Measurements from ENCODE around the gene CFAP161.

Gene CFAP161, protein sequence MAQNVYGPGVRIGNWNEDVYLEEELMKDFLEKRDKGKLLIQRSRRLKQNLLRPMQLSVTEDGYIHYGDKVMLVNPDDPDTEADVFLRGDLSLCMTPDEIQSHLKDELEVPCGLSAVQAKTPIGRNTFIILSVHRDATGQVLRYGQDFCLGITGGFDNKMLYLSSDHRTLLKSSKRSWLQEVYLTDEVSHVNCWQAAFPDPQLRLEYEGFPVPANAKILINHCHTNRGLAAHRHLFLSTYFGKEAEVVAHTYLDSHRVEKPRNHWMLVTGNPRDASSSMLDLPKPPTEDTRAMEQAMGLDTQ

DNA sequence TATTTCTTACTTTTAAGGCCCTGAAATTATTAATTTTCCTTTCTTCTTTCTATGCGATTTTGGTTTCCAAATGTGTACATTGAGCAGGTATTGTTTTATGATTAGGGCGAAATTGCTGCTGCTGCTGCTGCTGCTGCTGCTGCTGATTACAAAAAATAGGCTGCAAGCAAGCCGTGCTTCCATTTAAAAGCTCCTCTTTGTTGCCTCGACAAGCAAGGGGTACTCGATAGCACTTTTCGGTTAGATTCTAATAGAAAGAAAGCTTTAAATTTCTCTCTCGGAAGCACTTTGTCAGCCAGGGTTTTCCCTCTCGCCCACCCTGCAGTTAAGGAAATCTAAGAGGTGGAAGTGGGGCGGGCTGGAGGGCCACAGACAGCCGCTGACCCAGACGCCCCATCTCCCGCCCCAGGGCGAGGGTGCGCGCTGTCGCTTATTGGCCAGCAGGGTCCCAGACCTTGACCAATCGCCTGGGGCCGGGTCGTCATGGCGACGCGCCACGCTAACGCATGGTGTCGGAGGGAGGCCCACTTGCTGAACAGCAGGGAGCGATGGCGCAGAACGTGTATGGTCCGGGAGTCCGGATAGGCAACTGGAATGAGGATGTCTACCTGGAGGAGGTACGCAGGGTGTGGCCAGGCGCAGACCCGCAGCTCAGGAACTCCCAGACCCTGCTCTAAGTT lies at the start of gene CFAP161:
Gene CFAP161 (plus strand): TSS at position 489 of the 680 bp plus-strand sequence. CDS start 60 bp downstream, at position 549.
- DNase-seq: peak; percentile 93

DNA sequence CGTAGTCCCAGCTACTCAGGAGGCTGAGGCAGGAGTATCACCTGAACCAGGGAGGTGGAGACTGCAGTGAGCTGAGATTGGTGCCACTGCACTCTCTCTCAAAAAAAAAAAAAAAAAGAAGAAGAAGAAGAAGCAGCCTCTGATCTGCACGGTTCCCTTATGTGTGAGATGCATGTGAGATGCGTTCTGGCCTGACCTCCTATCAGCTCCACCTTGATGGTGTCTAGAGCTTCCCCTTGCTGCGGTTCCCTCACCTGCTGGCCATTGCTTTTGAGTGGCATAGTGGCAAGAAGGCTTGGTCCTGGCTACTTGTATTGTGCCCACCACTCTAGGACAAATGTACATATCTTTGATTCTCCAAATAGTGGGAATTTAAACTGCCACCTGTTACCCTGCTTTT lies 49.4 kb upstream of the CFAP161 start:
- no peak for DNase-seq

DNA sequence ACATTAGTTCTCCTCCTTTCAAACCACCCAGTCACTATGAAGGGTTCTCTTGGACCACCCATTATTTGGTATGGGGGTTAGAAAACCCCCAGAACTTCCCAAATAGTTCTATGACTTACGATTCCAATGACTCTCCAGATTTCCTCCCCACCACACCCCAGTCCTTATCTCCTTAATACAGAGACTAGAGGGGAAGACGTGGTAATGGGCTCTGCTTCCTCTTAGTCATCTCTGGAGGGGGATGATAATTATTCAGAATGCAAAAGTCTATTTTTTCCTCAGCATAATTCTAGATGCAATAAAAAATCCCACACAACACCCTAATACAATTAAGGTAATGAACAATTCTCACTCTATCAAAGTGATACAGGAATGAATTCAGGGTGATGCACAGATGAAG lies 48.9 kb upstream of the CFAP161 start:
- no peak for DNase-seq

DNA sequence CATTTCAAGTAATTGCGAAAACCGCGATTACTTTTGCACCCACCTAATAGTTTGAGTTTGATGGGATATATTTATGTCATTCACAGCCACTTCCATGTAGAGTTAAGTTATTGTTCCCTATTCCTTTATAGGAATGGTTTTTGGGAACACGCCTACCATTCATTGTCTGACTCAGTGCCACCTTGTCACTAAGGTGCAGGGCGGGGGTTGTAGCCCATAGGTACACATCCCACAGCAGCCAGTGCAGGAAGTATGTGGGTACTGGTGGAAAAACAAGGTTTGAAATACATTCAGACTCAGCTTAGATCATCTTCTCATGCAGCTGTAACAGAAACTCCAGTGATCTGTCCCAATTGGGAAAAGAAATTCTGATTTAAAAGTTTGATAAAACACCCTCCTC lies 48.2 kb upstream of the CFAP161 start:
- DNase-seq: no peak

DNA sequence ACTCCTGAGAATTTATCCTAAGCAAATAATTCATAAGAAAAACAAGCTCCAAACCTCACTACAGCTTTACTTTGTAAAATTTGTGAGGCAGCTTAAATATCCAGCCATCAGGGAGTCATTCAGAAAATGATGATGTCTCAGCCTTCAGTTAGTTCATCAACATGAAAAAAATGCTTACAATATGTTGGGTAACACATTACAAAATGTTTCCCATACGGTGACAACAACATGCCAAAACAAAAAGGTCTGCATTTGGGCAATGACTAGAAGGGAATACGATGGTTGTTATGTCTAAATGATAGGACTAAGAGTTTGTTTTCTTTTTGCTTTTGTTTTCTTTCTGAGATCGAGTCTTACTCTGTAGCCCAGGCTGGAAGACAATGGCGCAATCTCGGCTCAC lies 47.0 kb upstream of the CFAP161 start:
- no peak for DNase-seq

DNA sequence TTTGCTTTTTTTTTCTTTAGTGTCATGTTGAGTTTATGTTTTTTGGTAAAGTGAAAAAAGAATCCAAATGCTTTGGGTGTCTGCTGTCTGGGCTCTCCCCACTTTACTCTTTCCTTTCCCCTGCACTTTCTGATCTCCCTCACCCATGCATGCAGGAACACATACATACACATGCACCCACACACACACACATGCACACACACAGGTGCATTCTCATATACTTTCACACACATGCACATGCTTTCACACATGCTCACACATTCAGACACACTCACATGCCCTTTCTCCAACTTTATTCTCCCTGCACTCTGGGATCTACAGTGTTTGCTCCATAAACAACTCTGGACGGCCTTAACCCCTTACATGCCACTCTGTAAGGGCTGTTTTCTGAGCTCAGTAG lies 46.4 kb upstream of the CFAP161 start:
- no peak for DNase-seq

DNA sequence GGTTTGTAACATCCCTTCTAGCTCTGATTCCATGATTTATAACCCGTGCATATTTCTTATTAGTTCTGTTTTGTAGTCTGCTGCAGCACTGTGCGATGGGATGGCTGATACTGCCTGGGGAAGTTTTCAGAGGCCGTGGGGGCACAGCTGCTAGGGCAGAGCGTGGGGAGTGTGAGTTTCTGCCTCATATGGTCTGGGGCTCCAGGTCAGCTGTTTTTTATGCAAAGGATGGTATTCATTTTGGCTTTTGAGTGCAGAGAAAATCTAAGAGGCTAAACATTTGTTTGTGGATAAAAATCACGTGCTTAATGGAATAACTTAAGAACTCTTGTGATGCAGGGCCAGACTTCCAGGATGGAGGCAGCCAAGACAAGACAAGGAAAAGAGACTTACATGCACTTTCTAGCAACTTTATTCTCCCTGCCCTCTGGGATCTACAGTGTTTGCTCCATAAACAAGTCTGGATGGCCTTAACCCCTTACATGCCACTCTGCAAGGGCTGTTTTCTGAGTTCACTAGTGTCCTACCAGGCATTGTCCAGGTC lies 45.5 kb upstream of the CFAP161 start:
- DNase-seq: no peak

DNA sequence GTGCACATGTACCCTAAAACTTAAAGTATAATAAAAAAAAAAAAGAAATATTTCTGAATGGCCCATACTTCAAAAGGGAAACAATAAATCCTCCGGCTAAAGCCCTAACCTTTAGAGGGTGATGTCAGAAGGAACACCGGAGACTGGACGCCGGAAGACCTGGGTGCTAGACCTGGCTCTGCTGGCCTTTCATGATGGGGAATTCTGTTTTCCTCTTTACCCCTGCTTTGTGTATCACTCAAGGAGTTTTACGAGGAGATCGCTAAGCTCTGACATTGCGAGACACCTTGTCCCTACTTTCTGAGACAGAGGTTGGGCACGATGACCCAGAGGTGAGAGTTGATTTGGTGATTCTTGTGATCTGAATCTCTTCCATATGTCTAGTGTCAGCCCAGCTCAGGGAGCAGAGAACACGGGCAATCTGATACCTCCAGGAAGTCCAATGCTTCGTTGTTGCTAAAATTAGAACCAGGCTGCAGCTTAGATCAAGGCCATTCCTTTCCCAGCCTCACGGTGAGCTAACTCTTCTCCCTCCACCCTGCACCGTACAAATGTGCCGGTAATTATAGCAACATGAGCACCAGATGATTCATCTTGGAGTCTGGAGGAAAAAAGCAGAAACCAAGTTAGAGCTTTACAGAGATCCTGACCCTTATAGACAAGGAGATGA lies 42.0 kb upstream of the CFAP161 start:
- peak; percentile 66 for DNase-seq

DNA sequence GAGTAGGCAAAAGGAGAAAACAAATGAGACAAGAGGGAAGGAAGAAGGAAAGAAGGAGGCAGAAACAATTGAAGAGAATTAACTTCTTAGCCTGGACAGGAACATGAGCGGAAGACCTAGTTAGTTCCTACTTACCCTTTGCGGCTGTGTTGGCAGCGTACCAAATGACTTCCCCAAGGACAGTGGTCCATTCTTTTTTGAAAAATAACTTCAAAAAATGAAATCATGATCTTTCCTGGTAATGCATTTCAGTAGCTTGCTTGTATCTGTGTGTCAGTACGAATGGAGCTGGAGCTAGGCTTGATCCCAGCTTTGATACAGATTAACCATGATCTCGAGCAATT lies 41.5 kb upstream of the CFAP161 start:
- peak; percentile 35 for DNase-seq

DNA sequence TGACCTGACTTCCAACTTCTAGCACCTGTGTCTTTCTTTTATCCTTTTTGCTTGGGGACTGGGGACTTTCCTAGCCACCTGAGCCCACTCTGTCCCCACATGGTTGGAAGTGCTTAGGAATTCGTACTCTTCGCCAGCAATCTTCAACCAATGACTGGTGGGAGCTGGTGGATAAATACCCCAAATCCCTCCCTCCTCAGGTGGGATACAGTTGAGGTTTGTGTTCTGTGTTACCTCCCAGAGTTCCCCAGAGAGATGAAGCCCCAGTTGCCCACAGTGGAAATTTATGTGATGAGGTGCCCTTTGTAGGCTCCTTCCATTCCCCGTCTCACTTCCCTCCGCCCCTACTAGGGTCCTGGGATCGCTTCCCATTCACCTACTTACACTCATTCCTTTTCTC lies 40.1 kb upstream of the CFAP161 start:
- no peak for DNase-seq

DNA sequence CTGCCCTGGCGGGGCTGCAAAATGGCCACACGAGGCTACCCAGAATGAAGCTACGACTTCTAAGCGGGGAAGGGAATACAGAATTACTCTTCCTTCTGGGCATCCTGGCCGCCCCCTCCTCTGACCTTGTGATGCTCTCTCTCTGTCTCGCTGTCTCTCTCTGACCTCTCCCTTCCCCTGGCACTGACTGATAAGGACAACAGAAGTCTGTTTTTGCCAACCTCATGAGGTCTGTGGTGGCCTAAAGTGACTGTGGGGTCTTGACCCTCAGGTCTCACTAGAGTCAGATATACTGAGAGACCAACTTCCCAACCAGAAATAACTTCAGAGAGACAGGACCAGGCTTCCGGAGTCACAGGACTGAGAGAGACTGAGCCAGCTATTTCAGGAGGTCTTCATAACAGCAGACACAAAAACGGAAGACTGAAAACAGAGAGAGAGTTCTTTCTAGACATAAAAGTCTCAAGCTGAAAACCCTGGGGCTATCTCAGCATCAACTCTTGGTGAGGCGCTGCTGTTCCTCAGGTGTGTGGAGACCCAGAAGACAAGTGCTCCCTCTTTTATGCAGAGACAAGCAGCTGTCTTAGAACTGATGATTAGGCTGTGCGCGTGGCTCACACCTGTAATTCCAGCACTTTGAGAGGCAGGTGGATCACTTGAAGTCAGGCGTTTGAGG lies 38.2 kb upstream of the CFAP161 start:
- DNase-seq: no peak

DNA sequence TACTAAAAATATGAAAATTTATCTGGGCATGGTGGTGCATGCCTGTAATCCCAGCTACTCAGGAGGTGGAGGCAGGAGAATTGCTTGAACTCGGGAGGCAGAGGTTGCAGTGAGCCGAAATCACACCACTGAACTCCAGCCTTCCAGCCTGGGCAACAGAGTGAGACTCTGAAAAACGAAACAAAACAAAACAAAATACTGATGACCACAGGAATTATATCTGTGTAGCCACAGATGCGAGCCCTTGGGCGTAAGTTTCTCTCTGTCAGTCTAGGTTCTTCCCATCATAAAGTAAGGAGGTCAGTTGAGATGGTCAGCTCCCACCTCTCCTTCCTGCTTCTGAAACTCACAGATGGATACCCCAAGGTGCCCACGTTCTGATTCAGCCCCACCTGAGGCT lies 37.7 kb upstream of the CFAP161 start:
- no peak for DNase-seq

DNA sequence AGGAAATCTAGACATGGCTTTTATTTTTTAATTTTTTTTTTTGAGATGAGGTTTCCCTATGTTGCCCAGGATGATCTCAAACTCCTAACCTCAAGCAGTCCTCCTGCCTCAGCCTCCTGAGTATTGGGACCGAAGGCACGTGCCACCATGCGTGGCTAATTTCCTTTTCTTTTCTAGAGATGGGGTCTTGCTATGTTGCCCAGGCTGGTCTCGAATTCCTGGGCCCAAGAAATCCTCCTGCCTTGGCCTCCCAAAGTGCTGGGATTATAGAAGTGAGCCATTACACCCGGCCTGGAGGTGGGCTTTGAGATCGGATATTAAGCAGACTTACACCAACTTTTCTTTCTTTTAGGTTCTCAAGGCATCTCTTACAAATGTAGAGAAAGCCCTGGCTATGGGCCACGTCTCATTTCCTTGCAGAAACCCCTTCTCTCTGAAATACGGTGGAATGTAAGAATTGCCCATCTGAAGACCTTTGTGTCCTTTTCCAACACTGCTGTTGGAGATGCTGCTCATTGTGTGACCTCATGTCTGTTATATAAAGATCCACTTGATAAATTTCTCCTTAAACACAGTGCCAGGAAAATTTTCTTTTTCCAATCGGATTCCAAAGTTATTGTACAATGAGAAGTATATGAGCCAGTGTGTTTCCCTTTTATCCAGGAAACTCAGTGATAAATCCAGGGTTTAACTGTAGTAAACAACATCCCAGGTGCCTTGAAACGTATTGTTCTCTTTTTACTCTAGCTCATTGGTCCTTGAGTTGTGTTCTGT lies 36.8 kb upstream of the CFAP161 start:
- DNase-seq: no peak

DNA sequence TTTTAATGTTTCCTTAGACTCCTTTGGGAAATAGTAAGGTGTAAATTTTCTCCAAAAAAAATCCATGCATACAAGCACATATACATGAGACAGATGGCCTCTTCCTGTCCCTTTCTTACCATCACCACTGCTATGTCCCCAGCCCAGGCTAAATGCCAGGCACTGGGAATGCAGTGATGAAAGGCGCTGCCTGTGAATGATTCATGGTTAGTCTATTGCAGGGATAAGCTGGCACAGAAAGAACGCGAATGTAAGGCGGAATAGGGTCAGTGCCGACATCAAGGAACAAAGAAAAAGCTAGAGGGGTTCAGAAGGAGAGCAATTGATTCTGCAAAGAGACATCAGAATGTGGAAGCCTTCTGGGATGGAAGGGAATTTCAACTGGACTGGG lies 36.2 kb upstream of the CFAP161 start:
- no peak for DNase-seq

DNA sequence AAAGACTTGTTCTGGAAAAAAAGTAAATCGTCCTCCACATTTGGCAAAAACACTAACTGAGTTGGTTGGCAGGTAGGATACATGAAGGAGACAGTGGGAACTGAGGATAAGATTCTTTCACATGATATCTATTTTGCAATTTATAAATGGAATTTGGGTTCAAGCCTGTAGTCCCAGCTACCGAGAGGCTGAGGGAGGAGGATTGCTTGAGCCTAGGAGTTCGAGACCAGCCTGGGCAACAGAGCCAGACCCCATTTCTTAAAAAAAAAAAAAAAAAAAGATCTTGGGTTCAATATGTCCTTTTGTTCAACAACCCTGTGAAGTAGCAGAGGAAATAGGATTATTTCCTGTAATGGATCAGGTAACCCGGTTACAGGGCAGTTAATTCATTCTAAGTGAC lies 35.7 kb upstream of the CFAP161 start:
- DNase-seq: no peak

DNA sequence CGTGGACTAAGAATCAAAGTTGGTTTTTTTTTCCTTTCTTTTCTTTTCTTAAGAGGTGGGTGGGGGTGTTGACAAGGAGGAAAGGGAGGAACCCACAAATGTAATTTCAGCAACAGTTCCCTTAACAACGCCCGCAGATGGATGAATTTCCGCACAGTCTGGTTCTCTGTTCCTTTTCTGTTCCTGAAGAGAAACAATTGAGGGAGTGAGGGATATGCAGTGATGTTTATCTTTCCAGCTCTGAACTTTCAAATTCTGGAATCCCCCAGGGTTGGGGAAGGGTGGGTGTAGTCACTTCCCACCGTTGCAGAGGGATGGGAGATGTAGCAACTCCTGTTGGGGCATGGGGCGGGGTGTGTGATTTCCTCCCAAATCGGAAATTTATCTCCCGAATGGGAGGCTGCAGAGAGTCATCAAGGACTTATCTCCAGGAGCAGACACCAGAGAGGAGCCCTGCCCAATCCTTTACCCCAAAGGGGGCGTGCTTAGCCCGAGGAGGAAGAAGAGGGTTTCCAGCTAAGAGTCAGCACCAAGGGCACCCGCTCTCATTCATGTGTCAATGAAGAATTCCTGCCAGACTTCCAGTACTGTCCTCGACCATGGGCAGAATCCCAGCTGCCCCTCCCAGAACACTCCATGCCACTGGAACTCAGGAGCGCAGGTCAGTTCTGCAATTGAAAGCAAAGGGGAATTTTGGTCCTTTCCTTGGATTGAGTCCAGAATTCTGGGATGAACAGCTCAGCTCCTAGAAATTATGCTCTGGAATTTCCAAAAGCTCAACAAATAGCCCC lies 35.0 kb upstream of the CFAP161 start:
- DNase-seq: no peak

DNA sequence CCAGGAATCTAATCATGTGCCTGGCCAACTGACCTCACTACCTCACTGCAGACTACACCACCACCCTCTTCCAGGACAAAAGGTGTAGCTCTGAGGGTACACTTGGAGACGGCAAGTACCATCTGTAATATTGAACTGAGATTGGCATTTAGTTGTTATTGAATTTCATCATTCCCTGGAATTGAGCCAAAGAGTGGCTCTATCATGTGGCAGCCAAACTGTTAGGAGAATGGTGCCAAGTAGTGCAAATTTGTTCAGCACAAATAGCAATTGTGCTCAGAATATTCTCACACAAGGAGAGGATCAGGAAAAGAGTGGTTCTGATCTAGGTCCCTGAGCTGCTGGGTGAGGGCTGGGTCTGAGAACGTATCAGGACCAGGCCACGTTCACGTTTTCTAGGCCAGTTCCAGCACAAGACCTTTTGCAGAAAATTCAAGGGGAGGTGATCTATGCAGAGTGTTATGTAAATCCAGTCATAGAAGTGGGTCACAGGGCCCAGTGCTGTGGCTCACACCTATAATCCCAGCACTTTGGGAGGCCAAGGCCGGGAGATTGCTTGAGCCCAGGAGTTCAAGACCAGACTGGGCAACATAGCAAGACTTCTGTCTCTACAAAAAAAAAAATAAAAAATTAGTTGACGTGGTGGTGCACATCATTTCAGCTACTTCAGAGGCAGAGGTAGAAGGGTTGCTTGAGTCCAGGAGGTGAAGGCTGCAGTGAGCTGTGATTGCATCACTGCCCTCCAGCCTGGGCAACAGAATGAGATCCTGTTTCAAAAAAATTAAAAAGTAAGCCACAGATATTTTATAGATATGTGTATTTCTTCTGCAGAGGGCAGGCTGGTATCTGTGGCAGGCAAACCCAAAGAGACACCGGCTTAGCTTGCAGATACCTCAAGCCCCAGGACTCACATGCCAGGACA lies 31.9 kb upstream of the CFAP161 start:
- peak; percentile 10 for DNase-seq

DNA sequence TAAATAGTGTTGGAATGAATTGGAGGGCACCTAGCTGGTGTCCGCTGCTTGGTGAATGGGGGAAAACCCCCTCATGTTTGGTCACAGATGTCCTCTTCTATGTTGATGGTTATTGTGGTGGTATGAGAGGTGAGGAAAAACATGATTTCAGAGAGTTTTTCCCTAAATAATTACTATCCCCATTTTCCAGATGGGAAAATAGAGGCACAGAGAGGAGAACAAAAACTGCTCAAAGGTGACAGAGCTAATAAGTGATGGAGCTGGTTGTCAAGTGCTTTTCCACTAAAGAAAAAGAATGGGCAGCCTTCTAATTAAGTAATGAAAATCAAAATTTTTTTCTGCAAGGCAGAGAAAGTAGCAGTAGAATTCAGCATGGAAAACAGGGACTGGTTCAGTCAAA lies 30.2 kb upstream of the CFAP161 start:
- DNase-seq: no peak

DNA sequence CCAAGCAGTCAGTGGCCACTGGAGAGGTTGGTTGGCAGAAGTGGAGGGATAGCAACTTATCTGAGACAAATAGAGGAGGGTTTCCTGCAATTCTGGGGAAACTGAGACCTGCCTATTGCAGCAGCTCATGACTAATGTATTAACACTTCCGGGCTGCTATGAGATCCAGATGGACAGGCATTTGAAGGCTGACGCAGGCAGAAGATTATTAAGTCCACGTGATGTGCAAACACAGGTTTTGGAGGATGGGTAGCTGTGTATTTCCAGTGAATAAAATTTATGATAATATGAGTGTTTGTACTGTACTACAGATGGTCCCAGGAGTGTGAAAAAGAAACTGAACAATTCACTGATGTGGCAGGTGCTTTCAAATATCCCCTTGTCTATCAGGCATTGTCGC lies 28.5 kb upstream of the CFAP161 start:
- DNase-seq: peak; percentile 27

DNA sequence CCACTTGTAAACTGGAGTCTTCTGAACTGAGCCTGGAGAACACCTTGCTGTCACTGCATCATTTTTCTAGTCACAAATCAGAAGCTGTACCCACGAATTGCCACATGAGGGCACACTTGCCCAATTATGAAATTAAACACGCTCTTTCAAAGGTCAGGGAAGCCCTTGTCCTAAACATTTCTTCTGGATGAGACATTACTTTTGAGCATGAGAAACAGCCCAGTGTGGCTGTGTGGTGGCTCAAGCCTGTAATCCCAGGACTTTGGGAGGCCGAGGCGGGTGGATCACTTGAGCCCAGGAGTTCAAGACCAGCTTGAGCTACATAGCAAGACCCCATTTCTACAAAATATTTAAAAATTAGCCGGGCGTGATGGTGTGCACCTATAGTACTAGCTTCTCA lies 27.5 kb upstream of the CFAP161 start:
- peak; percentile 54 for DNase-seq

DNA sequence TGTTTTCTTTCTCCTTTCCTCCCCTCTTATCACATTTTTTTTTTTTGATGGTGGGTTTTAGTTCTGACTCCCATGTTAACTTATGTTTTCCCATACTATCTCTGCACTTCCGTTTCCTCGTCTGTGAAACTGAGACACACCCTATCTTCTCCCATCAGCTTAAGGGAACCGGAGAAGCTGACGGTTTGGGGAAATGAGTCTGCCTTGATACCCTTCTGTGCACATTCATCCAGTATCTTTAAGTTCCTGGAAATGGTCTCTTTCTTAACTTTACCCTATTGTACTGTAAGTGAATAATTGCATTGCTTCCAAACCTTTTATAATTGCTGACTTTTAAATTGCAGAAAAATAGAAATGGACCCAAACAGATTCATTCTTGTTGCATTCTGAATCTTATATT lies 26.2 kb upstream of the CFAP161 start:
- no peak for DNase-seq

All from NCI-H69 (cell line).